Measurements from ENCODE around the gene TMEM229B.

DNA sequence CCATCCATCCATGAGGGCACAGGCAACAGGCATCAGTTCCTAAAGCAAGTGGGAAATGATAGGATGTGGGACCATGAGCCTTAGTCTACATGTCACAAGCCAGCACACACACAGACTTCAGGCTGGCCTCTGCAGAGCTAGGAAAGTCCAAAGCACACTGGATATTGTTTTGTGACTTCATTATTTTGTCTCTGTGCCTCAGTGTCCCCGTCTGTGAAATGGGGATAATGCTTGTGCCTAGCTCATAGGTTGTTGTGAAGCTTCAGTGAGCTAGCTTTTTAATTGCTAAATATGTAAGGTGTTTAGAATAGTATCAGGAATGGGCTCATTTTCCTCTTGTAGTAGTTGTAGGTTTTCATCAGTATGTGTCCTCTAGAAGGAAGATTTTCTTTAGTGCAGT lies 49.6 kb downstream of the TMEM229B start:
- TF ChIP-seq, protein P1, sequence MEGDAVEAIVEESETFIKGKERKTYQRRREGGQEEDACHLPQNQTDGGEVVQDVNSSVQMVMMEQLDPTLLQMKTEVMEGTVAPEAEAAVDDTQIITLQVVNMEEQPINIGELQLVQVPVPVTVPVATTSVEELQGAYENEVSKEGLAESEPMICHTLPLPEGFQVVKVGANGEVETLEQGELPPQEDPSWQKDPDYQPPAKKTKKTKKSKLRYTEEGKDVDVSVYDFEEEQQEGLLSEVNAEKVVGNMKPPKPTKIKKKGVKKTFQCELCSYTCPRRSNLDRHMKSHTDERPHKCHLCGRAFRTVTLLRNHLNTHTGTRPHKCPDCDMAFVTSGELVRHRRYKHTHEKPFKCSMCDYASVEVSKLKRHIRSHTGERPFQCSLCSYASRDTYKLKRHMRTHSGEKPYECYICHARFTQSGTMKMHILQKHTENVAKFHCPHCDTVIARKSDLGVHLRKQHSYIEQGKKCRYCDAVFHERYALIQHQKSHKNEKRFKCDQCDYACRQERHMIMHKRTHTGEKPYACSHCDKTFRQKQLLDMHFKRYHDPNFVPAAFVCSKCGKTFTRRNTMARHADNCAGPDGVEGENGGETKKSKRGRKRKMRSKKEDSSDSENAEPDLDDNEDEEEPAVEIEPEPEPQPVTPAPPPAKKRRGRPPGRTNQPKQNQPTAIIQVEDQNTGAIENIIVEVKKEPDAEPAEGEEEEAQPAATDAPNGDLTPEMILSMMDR (IDR thresholded peaks at IDR 0.05), result no peak
- TF ChIP-seq EP300 (IDR thresholded peaks at IDR 0.05) (no peak), POLR2A (IDR thresholded peaks at IDR 0.05) (no peak)
